GM10266 (cell line): ENCODE measurements around the gene PMF1.

Experiments used
- DNase-seq: peaks from one replicate; pipeline ENCODE4 v3.0.0; 2012; ENCODE audit errors: extremely low spot score
- CTCF ChIP-seq: IDR thresholded peaks from 2 replicates; pipeline ENCODE4 v1.5.1; 2012; ENCODE audit warnings: mild to moderate bottlenecking, low read depth; ENCODE audit not compliant: control insufficient read depth, insufficient read depth; ENCODE audit errors: missing control alignments

PMF1 gene

DNA sequence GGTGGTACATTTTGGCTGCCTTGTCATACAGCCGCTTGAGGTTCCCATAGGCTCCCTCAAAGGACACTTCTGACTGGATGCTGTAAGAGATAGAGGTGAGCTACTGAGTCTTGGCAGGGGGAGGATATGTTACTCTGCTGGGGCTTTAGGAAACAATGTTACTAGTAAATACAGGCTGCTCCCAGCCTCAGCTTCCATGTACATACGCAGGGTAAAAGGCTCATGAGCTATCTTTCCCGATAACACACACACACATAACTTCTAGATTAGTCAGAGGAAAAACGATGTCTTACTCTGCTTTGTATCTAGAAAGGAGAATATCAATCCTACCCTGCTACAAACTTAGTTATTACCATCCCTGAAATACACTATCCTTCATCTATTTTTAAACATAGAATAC is 55.5 kb downstream of the PMF1 start:
- no peak for DNase-seq
- TF ChIP-seq CTCF: no peak

GRCh38 chr1:156270314-156270713 is 57.5 kb downstream of the PMF1 start:
- TF ChIP-seq CTCF: no peak
- no peak for DNase-seq

- TF ChIP-seq CTCF: no peak
- DNase-seq: no peak
Measured at GRCh38 chr1:156276532-156276931, 63.7 kb downstream of the PMF1 start.

DNA sequence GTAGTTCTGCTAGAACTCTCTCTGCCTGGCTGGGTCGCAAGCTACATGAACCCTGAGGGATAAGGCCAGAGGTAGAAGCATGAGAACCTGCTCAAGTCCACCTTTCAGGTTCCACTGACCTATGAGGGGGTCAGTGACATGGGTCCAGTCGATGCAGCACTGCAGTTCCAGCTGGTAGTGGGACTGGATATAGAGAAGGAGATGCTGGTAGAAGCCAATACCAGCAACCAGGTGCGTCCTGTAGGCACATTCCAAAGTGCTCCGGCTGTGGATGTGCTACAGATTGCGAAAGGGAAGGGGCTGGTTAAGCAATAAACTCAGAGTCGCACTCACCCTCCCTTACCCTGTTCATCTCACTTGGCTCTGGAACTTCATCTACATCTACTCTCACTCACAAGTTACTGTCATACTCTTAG is 64.2 kb downstream of the PMF1 start:
- no peak for DNase-seq
- no peak for TF ChIP-seq CTCF

GRCh38 chr1:156279837-156280236 is 67.0 kb downstream of the PMF1 start:
- TF ChIP-seq CTCF: no peak
- DNase-seq: no peak

DNA sequence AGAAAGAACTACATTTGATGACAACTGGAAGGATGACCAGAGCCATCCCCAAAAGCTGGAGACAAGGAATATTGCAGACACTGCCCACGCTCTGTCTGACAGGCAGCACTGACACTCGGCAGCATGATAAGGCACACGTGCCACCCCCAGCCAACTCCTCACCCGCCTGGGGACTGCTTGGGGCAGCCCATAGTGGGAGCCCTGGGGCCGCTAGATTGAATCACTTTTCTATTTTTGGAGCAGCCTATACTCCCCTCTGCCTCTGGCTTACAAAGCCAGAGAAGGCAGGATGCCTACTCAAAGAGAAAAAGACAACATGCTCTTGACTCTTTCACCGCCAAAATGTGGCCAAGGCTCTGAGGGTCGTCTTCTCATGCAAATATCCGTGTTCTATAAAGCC is 68.5 kb downstream of the PMF1 start:
- TF ChIP-seq CTCF: peak; percentile 31
- peak; percentile 66 for DNase-seq

- no peak for DNase-seq
- TF ChIP-seq CTCF: no peak
Measured at GRCh38 chr1:156281693-156282478, 69.1 kb downstream of the PMF1 start.
